HepG2 (cell line): ENCODE measurements around the gene COQ6. TPM values are rescaled to one million over a fixed set of nuclear protein-coding genes. Genes with fewer than 3 reads are reported as not detected.

Experiments used
- ATAC-seq: fragments of 200-7000 bp; cut with Tn5 transposase; 3 replicates; pipeline ENCODE4 v1.9.1; 2020; ENCODE audit warnings: mild to moderate bottlenecking, moderate library complexity
- BruUV-seq: library from RNA; stranded (reverse); fragments of 400-500 nt; replicated peaks from 2 replicates; lab custom pipeline; 2021; lab: Mats Ljungman, UMichigan
- CTCF ChIA-PET: fragments of 300-600 bp; formaldehyde crosslinking; extraction: SDS; loops from one replicate; lab custom pipeline; 2021; ENCODE audit warnings: low total read pairs, inconsistent platforms, low intra/inter-chr PET ratio; lab: Yijun Ruan, JAX
- POLR2A ChIA-PET: fragments of 350-600 bp; sonication (Branson Sonifier 250); formaldehyde crosslinking; loops from one replicate; lab custom pipeline; 2020; ENCODE audit warnings: antibody characterized with exemption, inconsistent platforms; lab: Yijun Ruan, JAX
- DNase-seq: peaks from one replicate; pipeline ENCODE4 v3.0.0-alpha.2; 2015; ENCODE audit warnings: low spot score
- FAIRE-seq: peaks from 3 replicates; lab custom pipeline; 2011; peaks lifted over from hg19 to GRCh38; lab: Jason Lieb, UNC
- H2AFZ ChIP-seq: one replicate; pipeline ENCODE4 v1.6.1; 2011; ENCODE audit warnings: low read length, inconsistent platforms
- H3K27ac ChIP-seq: fragments of 300-600 bp; 3 replicates; pipeline ENCODE4 v1.8.0; 2011; ENCODE audit warnings: mixed run types, mild to moderate bottlenecking, mixed read lengths, low read length, inconsistent platforms; ENCODE audit not compliant: insufficient read depth; ENCODE audit errors: extremely low read length
- H3K27me3 ChIP-seq, 2 experiments: fragments of 200-600 bp in 1 of 2; 2 replicates in 1 of 2; 3 replicates in 1 of 2; pipeline versions ENCODE4 v1.6.0 to v1.8.0; 2011; ENCODE audit warnings: low read length in 2 of 2, mild to moderate bottlenecking in 2 of 2, moderate library complexity in 2 of 2, inconsistent platforms in 1 of 2; ENCODE audit not compliant: insufficient read depth in 2 of 2, control insufficient read depth in 1 of 2
- H3K36me3 ChIP-seq, 2 experiments: fragments of 200-600 bp in 1 of 2; replicated peaks in 1 of 2; 2 replicates in 1 of 2; 3 replicates in 1 of 2; pipeline versions ENCODE4 v1.5.1 to v1.8.0; 2011; ENCODE audit warnings: low read length in 2 of 2, inconsistent platforms in 1 of 2; ENCODE audit not compliant: insufficient read depth in 2 of 2, control insufficient read depth in 1 of 2
- H3K4me1 ChIP-seq: 2 replicates; pipeline ENCODE4 v1.5.1; 2012; ENCODE audit warnings: low read length, inconsistent platforms; ENCODE audit not compliant: insufficient read depth
- H3K4me2 ChIP-seq: 2 replicates; pipeline ENCODE4 v1.6.0; 2011; ENCODE audit warnings: low read depth, low read length, inconsistent platforms
- H3K4me3 ChIP-seq, 3 experiments: fragments of 200-600 bp in 1 of 3; sonication (generic), shearing (Covaris generic) in 1 of 3; replicated peaks in 1 of 3; 2 replicates each; pipeline ENCODE4 v1.5.1; 2011 to 2016; ENCODE audit warnings: low read length in 3 of 3, inconsistent platforms in 2 of 3, low read depth in 2 of 3, mild to moderate bottlenecking in 2 of 3, control low read depth in 1 of 3, mixed read lengths in 1 of 3; ENCODE audit not compliant: insufficient read depth in 1 of 3
- H3K79me2 ChIP-seq: one replicate; pipeline ENCODE4 v1.6.1; 2011; ENCODE audit warnings: low read length, inconsistent platforms; ENCODE audit not compliant: insufficient read depth
- H3K9ac ChIP-seq: 2 replicates; pipeline ENCODE4 v1.6.0; 2011; ENCODE audit warnings: mild to moderate bottlenecking, low read depth, low read length, inconsistent platforms; ENCODE audit not compliant: insufficient read depth
- H3K9me3 ChIP-seq: 2 replicates; pipeline ENCODE4 v1.5.1; 2012; ENCODE audit warnings: mild to moderate bottlenecking, low read length
- H4K20me1 ChIP-seq: 2 replicates; pipeline ENCODE4 v1.6.0; 2011; ENCODE audit warnings: inconsistent platforms, mild to moderate bottlenecking, low read length, moderate library complexity; ENCODE audit not compliant: insufficient read depth
- AGO2 ChIP-seq: fragments of 200-400 bp; formaldehyde crosslinking; optimal IDR thresholded peaks from 2 replicates; pipeline ENCODE3; 2017; ENCODE audit warnings: mild to moderate bottlenecking, low read depth, low read length, moderate library complexity
- FLYWCH1 ChIP-seq: sonication (generic); formaldehyde crosslinking; IDR thresholded peaks from 2 replicates; pipeline ENCODE4 v1.8.1; 2023; ENCODE audit warnings: mild to moderate bottlenecking, missing genetic modification reagents
- FOXC1 ChIP-seq: sonication (generic); formaldehyde crosslinking; IDR thresholded peaks from 2 replicates; pipeline ENCODE4 v1.8.0; 2022; ENCODE audit warnings: mild to moderate bottlenecking, missing genetic modification reagents, borderline replicate concordance
- HNRNPL ChIP-seq: fragments of 200-400 bp; formaldehyde crosslinking; IDR thresholded peaks from 2 replicates; pipeline ENCODE4 v1.6.1; 2017; ENCODE audit warnings: mild to moderate bottlenecking, low read depth, low read length
- POLR2G ChIP-seq: fragments of 200-400 bp; formaldehyde crosslinking; IDR thresholded peaks from 2 replicates; pipeline ENCODE4 v1.6.1; 2018; ENCODE audit warnings: mild to moderate bottlenecking, low read depth, low read length, moderate library complexity
- RFX1 ChIP-seq: fragments of 450-650 bp; IDR thresholded peaks from 2 replicates; pipeline ENCODE4 v1.6.1; 2017
- SKI ChIP-seq: fragments of 450-650 bp; IDR thresholded peaks from one replicate; pipeline ENCODE4 v1.6.1; 2018; ENCODE audit warnings: mild to moderate bottlenecking; ENCODE audit not compliant: partially characterized antibody
- ZNF30 ChIP-seq: sonication (generic); formaldehyde crosslinking; IDR thresholded peaks from 2 replicates; pipeline ENCODE4 v1.5.0; 2020; ENCODE audit warnings: mild to moderate bottlenecking, missing genetic modification reagents
- ZNF354B ChIP-seq: sonication (generic); formaldehyde crosslinking; IDR thresholded peaks from 2 replicates; pipeline ENCODE4 v1.8.0; 2022; ENCODE audit warnings: mild to moderate bottlenecking, missing genetic modification reagents
- ZNF597 ChIP-seq: sonication (generic); formaldehyde crosslinking; IDR thresholded peaks from 2 replicates; pipeline ENCODE4 v1.5.0; 2020; ENCODE audit warnings: missing genetic modification reagents
- ZNF616 ChIP-seq: sonication (generic); formaldehyde crosslinking; IDR thresholded peaks from 2 replicates; pipeline ENCODE4 v1.5.0; 2020; ENCODE audit warnings: low read depth, mild to moderate bottlenecking, missing genetic modification reagents
- WGBS: methylation state at CpG from one replicate; pipeline ENCODE4 v1.1.6; 2017; ENCODE audit warnings: low lambda C conversion rate; 5-methylcytosine and 5-hydroxymethylcytosine counted together
- in situ Hi-C: cut with HindIII; loops from 2 replicates; pipeline ENCODE4 v1.10.0; 2017; ENCODE audit warnings: low pct_unique_long_range_greater_than_20kb; ENCODE audit not compliant: extremely low pct_ligation_motif_present
- intact Hi-C: fragments of 100-400 bp; cut with micrococcal nuclease; formaldehyde crosslinking; loops from one replicate; pipeline ENCODE4 v1.10.0; 2022; ENCODE audit not compliant: unreplicated experiment
- polyA plus RNA-seq, 8 experiments: library from polyadenylated mRNA; depleted of rRNA in 3 of 8; stranded (reverse) in 7 of 8; unstranded in 1 of 8; fragments of >200 nt; fragmentation: Illumina TruSeq in 4 of 8; extraction: Trizol in 4 of 8; gene quantifications; 2 replicates each; pipeline versions ENCODE4 v1.2.1 to v1.2.3, GENCODE V29; 2011 to 2016; ENCODE audit warnings: low read depth in 4 of 8, missing spikeins in 1 of 8, mixed read lengths in 1 of 8; ENCODE audit not compliant: insufficient read depth in 1 of 8
- total RNA-seq, 5 experiments: library from RNA; depleted of rRNA; stranded (reverse); fragments of >200 nt; fragmentation: Illumina TruSeq; extraction: Trizol; gene quantifications; 2 replicates each; pipeline ENCODE4 v1.2.3, GENCODE V29; 2016; ENCODE audit warnings: low read depth in 1 of 5
- TF ChIP-seq, protein P1 (sequence below): sonication (generic); formaldehyde crosslinking; IDR thresholded peaks from 2 replicates; pipeline ENCODE4 v1.8.0; 2022; ENCODE audit warnings: low read depth, missing genetic modification reagents

Gene COQ6
- total and polyA plus RNA-seq, 2 of the 13 experiments (the other 11 are each of a cell fraction or from before 2014, with no cell fraction given) = 18.9 to 34.7 TPM

- no peak for TF ChIP-seq ZNF597 (CRISPR knock-in tag)
- TF ChIP-seq HNRNPL = no peak
- TF ChIP-seq RFX1 = no peak
- TF ChIP-seq SKI = no peak
- no peak for TF ChIP-seq FLYWCH1
- no peak for TF ChIP-seq ZNF354B (CRISPR knock-in tag)
- TF ChIP-seq FOXC1 = no peak
These were observed 8.5 kb downstream of the COQ6 start (continued) for GRCh38 chr14:73958591-73958990.

DNA sequence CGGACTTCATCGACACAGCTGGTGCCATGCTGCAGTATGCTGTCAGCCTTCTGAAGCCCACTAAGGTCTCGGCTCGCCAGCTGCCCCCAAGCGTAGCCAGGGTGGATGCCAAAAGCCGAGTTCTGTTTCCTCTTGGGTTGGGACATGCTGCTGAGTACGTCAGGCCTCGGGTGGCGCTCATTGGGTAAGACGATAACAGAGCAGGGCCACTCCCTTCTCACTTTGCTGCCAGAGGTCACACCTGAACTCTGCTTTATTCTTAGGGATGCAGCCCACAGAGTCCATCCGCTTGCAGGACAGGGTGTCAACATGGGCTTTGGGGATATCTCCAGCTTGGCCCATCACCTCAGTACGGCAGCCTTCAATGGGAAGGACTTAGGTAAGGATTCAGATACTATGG lies 11.1 kb downstream of the COQ6 start:
- Histone ChIP-seq H2AFZ (no peak overlapping the region), H3K4me2 (no peak overlapping the region), H3K4me3 (no peak overlapping the region), H3K27me3 (no peaks in the 10 kb centered on the region), H3K9ac (no peak overlapping the region), H3K79me2 (no peaks in the 10 kb centered on the region), H3K27ac (no peak overlapping the region), H3K9me3 (no peaks in the 10 kb centered on the region), H3K36me3 (peaks cover 18 to 69% of the 10 kb centered on the region in 2 experiments), H4K20me1 (no peaks in the 10 kb centered on the region), H3K4me1 (no peaks in the 10 kb centered on the region)
- in situ Hi-C loops = no loop called here
- intact Hi-C loops = no loop called here
- ChIA-PET CTCF (no interaction called here), POLR2A (no interaction called here)
- no peak; the same call in 2 of the 3 replicates for ATAC-seq
- no peak for FAIRE-seq
- TF ChIP-seq, protein P1, sequence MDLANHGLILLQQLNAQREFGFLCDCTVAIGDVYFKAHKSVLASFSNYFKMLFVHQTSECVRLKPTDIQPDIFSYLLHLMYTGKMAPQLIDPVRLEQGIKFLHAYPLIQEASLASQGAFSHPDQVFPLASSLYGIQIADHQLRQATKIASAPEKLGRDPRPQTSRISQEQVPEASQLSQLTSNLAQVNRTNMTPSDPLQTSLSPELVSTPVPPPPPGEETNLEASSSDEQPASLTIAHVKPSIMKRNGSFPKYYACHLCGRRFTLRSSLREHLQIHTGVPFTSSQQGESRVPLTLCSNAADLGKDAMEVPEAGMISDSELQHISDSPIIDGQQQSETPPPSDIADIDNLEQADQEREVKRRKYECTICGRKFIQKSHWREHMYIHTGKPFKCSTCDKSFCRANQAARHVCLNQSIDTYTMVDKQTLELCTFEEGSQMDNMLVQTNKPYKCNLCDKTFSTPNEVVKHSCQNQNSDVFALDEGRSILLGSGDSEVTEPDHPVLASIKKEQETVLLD (CRISPR knock-in tag) = no peak
- TF ChIP-seq POLR2G (0 out of 2 replicates have a peak, but pooled peaks have one; percentile 6), ZNF30 (no peak), ZNF616 (CRISPR knock-in tag) (no peak), AGO2 (peak; percentile 35)
- no TSS peak for BruUV-seq
- DNase-seq = no peak
- WGBS = 98% methylated on average over 12 of the region's 12 CpGs
